ENCODE data around the gene KRT39.
A peak's percentile ranks its signal among the peaks of the same experiment; 100 is the strongest.

KRT39 gene

DNA sequence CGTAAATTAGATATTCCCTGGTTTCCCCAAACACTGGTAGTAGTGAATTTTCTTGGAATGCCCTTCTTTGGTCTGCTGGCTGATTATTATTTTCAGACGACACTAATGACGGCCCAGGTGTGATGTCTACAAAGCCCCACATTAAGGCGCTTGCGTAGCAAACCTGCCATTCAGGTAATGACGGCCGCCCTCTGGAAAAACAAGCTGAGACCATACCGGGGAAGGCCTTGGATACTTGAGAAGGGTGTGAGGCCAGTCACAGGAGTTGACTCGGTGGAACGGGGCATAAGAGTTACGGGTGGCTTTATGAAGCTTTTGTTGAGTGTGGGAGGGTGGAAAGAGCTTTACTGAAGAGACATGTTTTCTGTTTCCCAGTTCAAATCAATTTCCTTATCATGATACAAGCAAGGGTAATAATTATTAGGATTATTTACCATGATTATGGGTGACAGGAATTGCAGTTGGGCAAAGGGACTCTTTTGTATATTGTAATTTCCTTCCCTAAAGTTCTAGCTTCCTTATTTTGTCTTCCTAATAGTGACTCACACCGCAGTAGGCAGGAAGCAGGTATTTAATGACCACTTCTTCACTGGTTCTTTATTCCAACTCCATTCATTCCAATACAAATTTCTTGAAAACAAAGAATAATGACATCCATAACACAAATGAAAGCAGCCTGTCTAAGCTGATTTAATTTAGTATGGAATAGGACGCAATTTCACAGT lies 54.1 kb downstream of the KRT39 start:
- peak; percentile 51 for DNase-seq (ENCODE audit: low read depth)
- no peak for TF ChIP-seq CTCF (IDR thresholded peaks at IDR 0.05; ENCODE audit: insufficient read depth, low read depth, low read length, missing control alignments)
- no peak overlapping the region for H3K4me3 ChIP-seq (ENCODE audit: low read length)

- peak; percentile 78 for DNase-seq (ENCODE audit: low read depth)
- TF ChIP-seq CTCF (IDR thresholded peaks at IDR 0.05; ENCODE audit: insufficient read depth, low read depth, low read length, missing control alignments) = no peak
- peak overlapping the region; percentile 14 for H3K4me3 ChIP-seq (ENCODE audit: low read length)
Measured at GRCh38 chr17:40910441-40910841, 56.3 kb downstream of the KRT39 start.

DNA sequence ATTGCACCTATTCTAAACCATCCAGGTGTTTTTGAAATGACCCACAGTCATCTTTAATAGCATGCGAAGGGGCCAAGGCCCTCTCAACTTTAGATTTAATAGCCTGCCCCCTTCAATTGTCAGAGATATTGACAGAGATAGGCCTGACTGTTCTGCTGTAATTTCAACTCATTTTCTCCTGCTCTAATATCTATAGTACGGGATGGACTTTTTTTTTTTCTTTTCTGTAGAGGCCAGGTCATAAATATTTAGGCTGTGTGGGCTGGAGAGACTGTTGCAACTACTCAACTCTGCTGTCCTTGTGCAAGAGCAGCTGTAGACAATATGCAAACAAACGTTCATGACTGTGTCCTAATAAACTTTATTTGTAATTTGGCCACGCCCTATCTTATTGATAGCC lies 57.0 kb downstream of the KRT39 start:
- DNase-seq (ENCODE audit: low read depth) = peak; percentile 89
- H3K4me3 ChIP-seq (ENCODE audit: low read length) = no peak overlapping the region
- TF ChIP-seq CTCF (IDR thresholded peaks at IDR 0.05; ENCODE audit: insufficient read depth, low read depth, low read length, missing control alignments) = no peak

DNA sequence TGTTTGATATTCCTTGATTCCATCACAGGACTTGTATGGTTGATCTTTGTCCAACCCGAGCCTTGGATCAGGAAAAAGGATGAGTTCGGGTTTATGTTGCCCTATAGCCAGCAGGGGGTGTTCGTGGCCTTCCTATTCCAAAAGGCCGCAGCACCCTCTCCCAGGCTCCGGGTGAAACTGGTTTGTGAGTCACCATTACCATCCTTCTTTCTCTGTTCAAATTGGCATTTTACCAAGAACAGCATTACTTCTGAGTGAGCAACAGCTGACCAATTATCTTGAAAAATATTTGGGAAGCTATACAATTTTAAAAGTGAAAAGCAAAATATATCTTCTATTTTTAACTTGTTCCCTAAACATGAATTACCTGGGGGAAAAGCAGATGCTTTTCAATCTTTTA lies 57.4 kb downstream of the KRT39 start:
- peak; percentile 97 for DNase-seq (ENCODE audit: low read depth)
- TF ChIP-seq CTCF (IDR thresholded peaks at IDR 0.05; ENCODE audit: insufficient read depth, low read depth, low read length, missing control alignments) = peak; percentile 82
- no peak overlapping the region for H3K4me3 ChIP-seq (ENCODE audit: low read length)

Data from epithelial cell of esophagus (primary cell).